ENCODE measurements around the gene MTRF1.
"Not testable (repeated sequence)": the region's sequence is repeated elsewhere in the genome, so short reads cannot be mapped to it uniquely, and the experiment has no call there.

The MTRF1 gene

DNA sequence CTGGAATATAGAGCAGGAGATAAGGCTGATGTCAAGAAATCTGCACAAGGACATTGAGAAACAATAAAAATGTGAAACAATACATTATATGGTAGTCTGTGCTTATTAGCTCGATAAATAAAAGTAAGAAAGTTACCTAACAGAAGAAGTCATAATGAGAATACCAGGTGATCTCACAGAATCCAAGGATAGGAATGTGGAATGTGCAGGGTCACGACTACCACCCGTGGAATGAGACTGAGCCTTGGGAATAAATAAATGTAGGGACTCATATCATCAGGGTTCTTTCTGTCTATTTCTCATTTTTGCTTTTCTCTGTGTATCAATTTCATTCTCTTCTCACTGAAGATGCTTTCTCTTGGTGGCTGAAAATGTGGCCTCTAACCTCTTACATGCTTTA lies 43.0 kb downstream of the MTRF1 start:
- no peak for DNase-seq

DNA sequence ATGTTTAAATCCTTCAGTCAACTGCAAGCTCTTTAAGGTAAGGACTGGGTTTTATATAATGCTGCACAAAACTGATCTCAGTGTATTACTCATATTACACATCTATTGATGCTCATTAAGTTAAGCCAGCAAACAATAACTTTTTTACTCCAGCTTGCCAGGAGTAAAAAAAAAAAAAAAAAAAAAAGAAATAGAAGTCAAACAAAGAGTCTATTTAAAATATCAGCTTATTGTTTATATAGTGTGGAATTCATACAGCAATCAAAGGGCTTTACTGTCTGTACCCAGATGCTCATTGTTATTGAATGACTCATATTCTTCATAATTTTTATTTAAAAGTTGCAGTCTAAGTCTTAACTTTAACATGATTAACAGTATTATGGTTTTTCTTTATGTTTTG lies 47.2 kb downstream of the MTRF1 start:
- no peak for DNase-seq

DNA sequence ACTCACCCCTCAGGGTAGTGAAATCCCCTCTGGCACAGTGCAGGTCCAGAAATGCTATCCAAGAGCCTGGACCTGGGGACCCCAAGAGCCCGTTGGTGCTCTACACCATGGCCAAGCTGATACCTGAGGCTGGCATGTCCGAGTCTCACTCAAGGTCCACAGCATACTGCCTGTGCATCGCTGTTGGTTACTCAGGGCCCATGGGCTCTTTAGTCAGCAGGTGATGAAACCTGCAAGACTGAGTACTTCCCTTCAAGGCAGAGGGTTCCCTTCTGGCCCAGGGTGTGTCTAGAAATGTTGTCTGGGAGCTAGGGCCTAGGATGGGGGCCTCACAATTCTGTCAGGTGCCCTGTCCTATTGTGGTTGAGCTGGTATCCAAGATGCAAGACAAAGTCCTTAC lies 49.5 kb downstream of the MTRF1 start:
- no peak for DNase-seq

DNA sequence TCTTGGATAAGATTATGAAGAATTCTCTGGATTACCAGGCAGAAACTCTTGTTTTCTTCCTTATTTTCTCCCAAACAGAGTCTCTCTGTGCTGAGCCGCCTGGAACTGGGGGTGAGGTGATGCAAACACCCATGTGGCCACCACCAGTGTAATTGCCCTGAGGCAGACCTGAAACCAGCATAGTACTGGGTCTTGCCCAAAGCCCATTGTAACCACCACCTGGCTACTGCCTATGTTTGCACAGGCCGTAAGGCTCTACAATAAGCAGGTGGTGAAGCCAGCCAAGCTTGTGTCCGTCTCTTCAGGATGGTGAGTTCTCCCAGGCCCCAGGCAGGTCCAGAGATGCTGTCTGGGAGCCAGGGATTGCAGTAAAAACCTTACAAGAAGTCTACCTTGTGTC lies 50.1 kb downstream of the MTRF1 start:
- no peak for DNase-seq

DNA sequence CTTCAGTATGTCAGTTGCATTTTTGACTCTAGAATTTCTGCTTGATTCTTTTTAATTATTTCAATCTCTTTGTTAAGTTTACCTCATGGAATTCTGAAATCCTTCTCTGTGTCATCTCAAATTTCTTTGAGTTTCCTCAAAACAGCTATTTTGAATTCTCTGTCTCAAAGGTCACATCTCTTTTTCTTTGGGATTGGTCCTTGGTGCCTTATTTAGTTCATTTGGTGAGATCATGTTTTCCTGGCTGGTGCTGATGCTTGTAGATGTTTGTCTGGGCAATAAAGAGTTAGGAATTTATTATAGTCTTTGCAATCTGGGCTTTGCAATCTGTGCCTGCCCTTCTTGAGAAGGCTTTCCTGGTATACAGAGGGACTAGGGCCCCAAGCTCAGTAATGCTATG lies 50.5 kb downstream of the MTRF1 start:
- DNase-seq = no peak

DNA sequence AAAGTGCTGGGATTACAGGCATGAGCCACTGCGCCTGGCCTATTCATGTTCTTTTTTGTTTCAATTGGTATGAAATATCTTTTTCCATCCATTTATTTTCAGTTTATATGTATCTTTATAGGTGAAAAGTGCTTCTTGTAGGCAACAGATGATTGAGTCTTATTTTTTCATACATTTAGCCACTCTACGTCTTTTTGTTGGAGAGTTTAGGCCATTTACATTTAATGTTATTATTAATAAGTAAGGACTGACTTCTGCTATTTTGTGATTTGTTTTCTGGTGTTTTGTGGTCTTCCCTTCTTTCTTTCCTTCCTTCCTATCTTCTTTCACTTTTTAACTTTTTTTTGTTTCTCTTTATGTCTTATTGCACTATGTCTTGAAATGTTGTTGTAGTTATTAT lies 52.3 kb downstream of the MTRF1 start:
- no peak for DNase-seq

DNA sequence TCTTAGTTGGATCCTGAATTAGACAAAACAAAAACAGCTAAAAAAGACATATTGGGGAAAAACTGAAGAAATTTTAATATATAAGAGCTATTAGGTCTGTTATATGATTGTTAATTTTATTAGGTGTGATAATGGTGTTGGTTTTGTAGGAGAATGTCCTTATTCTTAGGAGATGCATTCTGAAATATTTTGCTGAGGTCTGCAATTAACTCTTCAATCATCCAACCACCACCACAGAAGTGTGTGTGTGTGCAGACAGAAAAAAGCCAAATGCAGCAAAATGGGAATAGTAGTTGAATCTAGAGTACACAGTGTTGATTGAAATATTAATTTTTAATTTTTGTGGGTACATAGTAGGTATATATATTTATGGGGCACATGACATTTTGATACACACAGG lies 56.9 kb downstream of the MTRF1 start:
- no peak for DNase-seq

DNA sequence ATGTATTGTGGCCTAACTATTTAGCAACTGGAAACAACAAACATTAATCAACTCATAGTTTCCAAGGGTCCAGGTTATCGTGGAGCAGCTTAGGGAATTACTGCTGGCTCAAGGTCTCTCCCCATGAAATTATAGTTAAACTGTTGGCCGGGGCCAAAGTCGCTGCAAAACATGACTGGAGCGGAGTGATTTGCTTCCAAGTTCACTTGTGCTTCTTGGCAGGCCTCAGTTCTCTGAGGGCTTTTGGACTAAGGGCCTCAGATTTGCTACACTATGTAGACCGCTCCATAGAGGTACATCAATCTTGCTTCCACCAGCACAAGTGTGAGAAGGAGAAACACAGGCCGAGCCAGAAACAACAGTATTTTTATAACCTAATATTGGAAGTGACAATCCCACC lies 59.6 kb downstream of the MTRF1 start:
- no peak for DNase-seq

DNA sequence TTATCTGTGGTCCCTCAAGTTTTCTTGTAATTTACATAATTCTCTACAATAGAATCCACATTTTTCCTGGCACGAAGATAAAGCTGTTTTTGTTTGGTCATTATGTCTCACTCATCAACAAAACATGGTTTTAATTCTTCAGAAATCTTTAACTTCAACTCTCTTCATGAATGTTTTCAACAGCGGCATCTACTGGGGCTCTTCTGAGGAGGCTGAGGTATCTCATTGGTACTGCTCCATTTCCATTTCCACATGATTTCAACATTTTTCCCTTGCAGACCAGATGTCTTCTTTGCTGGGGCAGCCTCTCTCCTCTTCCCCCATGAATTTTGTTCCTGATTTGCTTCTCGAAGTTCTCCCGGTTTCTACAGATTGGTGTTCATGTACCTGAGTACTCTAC lies 63.2 kb downstream of the MTRF1 start:
- no peak for DNase-seq

DNA sequence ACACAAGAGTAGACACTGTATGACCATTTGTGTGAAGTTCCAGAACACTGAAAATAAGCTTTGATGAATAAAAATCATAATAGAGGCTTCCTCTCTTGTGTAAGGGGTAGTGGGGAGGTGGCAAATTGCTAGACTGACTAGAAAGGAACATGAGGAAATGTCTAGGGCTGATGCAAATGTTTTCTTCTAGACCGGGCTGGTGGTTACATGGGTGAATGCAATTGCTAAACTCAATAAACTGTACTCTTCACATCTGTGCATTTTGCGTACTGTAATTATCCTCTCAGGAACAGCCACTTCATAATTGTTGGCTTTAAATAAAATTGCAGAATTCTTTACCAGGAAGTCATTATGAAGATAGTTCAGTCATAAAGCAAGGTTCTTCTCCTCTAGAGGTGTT lies 63.9 kb downstream of the MTRF1 start:
- DNase-seq = no peak

DNA sequence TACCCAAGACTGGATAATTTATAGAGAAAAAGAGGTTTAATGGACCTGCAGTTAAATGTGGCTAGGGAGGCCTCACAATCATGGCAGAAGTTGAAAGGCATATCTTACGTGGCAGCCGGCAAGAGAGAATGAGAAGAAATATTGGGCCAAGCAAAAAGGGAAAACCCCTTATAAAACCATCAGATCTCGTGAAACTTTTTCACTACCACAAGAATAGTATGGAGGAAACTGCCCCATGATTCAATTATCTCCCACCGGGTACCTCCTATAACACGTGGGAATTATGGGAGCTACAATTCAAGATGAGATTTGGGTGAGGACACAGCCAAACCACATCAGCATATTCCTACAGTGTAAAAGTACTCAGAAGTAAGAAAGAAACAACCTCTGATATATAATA lies 64.3 kb downstream of the MTRF1 start:
- DNase-seq = no peak

DNA sequence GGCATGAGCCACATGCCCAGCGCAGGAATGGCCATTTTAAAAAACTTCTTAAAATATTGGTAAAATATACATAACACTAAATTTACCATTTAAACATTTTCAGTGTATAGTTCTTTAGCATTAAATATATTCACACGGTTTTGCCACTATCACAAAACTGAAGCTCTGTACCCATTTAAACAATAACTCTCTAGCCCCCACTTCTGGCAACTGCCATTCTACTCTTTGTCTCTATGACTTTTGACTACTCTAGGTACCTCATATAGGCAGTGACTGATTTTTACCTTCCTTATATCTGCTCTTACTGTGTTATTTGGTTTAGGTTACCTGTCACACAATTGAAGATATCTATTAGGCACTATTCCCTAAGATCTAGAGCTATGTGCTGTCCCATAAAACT lies 66.8 kb downstream of the MTRF1 start:
- DNase-seq = no peak

DNA sequence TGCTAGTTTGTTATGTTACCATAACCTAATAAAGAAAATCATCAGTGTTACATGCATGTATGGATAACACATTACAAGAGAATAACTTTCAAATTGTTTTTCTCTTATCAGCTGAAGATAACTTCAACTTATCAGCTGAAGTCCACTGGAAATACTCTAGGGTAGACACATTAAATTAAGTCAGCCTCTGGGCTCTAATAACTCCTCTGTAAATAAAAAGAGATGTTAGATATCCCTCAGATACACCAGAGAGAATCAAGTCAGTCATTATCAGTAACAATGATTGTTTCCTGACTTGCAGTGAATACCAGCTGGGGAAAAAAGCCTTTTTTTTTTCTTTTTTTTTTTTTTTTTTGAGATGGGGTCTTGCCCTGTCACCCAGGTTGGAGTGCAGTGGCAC lies 67.4 kb downstream of the MTRF1 start:
- DNase-seq = no peak

DNA sequence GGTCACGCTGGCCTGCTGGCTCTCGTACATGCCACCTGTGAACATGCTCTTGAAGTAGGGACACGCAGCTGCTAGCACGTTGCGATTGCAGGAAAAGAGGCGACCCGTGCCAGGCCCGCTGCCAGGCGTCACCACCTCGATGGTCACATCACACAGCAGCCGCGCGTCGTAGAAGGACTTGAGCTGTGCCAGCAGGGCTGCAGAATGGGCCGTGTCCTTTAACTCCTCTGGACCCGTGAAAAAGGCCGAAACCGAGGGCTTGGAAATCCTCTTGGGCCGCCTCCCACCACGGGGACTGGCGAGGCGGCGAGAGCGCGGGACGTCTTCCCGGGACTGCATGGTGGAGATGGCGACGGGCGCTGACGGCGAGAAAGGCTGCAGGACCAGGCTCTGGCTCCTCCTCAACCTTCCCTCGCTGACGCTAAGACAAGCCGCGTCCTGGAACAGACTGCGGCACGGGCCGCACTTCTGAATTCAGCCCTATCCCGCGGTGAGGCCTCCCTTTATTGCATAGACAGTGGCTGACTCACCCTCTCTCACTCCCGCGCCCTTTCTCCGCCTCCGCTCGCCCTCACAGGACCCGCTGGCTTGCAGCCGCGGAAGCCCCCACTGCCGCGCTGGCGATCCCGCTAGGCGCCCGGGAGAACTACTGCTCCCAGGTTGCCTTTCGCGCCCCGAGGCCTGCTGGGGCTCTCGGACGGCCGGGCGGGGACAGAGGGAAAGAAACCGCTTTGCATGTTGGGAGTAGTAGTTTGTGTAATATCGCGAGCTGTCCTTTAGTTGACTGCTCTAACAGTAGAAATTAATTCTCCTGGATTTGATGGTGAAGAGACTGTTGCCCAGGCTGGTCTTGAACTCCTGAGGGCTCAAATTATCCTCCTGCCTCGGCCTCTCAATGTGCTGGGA lies 69.2 kb downstream of the MTRF1 start, which contains the start of gene KBTBD7:
Gene KBTBD7, minus strand, starts transcription at position 651 of the 906 bp plus-strand sequence. Its CDS starts 312 bp downstream, at position 339.
- DNase-seq = peak; percentile 91

DNA sequence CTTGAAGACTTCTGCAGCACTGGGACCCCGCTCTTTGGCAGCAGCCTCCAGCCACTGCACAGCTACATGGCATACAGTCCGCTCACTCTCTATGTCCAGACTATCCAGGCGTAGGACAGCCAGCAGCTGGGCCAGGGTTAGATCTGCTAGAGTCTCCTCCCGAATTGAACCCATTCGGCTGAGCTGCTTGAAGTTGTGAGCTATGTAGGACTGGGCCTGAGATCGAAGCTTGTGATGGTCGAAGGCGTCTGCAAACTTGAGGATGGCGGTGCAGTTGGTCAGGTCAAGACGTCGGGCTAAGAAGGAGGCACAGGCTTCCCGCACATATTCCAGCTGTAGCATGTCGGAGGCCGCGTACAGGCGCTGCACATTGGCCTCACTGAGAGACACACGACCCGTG lies 69.9 kb downstream of the MTRF1 start:
- DNase-seq = no peak

DNA sequence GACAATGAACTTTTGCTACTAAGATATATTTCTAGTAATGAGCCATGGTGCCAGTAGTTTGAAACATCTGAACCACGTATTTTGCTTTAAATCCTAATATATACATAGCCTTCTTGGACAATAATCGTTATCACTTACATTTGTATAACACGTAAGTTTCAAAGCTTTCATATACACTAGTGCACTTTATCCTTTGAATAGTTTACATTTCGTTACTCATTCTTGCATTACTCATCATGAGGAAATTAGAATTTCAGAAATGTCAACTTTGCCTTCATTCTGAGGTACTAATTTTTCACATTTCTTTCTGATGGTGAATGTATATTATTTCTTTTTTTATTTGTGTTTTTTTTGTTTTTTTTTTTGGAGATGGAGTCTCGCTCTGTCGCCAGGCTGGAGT lies 74.8 kb downstream of the MTRF1 start:
- DNase-seq = no peak

DNA sequence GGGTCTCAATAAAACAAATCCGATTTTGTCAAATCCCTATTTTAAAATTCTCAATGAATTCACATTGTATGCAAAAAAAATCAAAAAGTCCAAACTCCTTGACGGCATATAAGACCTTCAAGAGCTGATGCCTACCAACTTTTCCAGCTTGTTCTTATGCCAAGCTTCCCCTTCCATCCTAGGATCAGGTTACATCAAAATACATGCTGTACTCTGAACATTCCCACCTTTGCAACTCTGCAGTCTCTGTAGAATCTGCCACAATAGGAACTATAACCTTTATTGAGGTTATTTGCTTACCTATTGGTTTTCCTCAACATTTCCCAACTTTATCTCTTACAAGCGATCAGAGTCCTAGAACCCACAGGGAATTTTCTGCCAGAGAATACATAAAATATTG lies 76.9 kb downstream of the MTRF1 start:
- no peak for DNase-seq

DNA sequence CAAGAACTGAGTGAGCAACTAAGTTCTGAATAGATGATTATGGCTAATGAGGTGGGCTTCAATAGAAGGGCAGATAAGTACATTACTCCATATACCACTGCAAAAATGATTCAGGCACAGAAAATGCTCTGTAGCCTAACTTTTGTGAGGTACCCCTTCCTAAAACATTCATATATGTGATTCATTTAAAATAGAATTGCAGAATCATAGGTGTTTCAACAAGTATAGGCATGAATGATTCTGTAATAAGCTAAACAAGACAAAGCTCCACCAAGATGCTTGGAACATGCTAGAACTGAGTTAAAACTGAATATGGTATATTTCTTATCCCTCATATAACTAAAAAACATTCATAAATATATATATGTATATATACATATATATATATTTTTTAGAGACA lies 81.1 kb downstream of the MTRF1 start:
- DNase-seq = no peak

DNA sequence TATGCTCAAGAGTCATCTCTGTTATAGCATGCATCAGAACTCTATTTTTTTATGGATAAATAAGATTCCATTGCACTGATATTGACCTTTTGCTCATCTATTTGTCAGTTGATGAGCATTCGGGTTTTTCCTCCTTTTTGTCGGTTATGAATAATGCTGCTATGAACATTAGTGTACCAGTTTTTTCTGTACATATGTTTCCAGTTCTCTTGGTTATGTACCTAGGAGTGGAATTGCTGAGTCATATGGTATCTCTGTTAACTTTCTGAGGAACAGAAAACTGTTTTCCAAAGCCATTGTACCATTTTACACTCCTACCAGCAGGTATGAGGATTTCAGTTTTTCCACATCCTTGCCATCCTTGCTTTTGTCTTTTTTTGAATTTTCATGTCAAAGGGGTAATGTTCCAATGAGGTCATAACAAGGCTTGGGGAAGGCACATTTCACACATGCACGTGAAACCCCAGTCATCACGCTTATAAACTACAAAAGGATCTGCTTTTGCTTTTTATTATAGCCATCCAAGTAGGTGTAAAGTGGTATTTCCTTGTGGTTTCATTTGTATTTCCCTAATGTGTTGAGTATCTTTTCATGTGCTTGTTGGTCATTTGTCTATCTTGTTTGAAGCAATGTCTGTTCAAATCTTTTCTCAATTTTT lies 83.7 kb downstream of the MTRF1 start:
- DNase-seq = no peak

DNA sequence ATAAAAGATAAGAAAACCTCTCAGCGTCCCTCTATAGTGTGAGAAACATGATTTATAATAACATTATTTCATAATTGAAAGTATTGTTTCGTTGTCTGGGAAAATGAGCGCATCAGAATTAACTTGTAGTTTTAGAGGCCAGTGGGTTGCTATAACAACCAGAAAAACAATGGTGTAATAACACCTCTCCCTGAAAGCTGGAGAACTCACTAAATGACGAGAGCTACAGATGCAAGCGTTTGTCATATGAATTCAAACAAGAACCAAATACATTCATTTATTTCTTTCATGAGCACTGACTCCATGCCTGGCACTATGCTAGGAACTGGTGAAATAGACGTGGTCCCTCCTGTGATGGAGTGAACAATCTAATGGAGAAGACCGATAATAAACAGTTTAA lies 85.3 kb downstream of the MTRF1 start:
- no peak for DNase-seq

DNA sequence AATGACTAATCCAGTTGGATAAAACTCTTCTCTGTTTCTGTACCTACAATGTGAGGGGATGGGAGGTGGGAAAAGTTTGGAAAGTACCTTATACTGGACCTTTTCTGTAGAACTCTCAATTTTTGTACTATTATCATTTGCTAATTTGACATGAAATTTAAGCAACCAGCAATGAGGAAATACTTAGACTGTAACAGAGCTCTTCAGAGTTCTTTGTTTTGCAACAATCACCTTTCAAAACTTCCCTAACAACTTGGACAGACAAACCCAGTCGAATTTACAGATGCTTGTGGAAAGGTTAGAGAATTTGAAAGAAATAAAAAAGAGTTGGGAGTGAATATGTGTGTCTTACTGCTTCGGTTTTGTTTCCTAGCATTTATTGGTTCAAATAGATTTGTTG lies 85.8 kb downstream of the MTRF1 start:
- no peak for DNase-seq

DNA sequence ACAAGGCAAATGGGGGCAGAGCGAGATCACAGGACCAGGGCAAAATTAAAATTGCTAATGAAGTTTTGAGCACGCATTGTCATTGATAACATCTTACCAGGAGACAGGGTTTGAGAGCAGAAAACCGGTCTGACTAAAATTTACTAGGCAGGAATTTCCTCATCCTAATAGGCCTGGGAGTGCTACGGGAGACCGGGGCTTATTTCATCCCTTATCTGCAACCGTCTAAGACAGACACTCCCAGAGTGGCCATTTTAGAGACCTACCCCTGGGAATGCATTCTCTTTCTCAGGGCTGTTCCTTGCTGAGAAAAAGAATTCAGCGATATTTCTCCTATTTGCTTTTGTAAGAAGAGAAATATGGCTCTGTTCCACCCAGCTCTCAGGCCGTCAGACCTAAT lies 87.8 kb downstream of the MTRF1 start:
- not testable (repeated sequence) for DNase-seq
